GM21447 (cell line): ENCODE data around the gene NTN1.
"Not testable (repeated sequence)": the region's sequence is repeated elsewhere in the genome, so short reads cannot be mapped to it uniquely, and the experiment has no call there.

Source experiments
- ATAC-seq: cut with Tn5 transposase; IDR thresholded peaks from one replicate; pipeline ENCODE4 v1.9.1; 2021; ENCODE audit not compliant: unreplicated experiment

Gene NTN1

GRCh38 chr17:9151740-9152139 lies 130.4 kb downstream of the NTN1 start:
- not testable (repeated sequence) for ATAC-seq

GRCh38 chr17:9158544-9159452 lies 137.5 kb downstream of the NTN1 start:
- ATAC-seq: no peak

- no peak for ATAC-seq
These were observed 141.1 kb downstream of the NTN1 start for GRCh38 chr17:9162275-9162985.

GRCh38 chr17:9166788-9167187 lies 145.5 kb downstream of the NTN1 start:
- no peak for ATAC-seq

GRCh38 chr17:9167379-9167778 lies 146.1 kb downstream of the NTN1 start:
- ATAC-seq: no peak

- ATAC-seq: no peak
These were observed 147.8 kb downstream of the NTN1 start for GRCh38 chr17:9169116-9169515.

- ATAC-seq: no peak
These were observed 149.0 kb downstream of the NTN1 start for GRCh38 chr17:9170336-9170735.

- no peak for ATAC-seq
These were observed 149.5 kb downstream of the NTN1 start for GRCh38 chr17:9170853-9171252.

GRCh38 chr17:9173386-9173983 lies 152.2 kb downstream of the NTN1 start:
- ATAC-seq: no peak

GRCh38 chr17:9174312-9174711 lies 153.0 kb downstream of the NTN1 start:
- ATAC-seq: no peak

GRCh38 chr17:9174779-9175574 lies 153.7 kb downstream of the NTN1 start:
- ATAC-seq: no peak

GRCh38 chr17:9175700-9176467 lies 154.6 kb downstream of the NTN1 start:
- ATAC-seq: no peak

- no peak for ATAC-seq
These were observed 155.9 kb downstream of the NTN1 start for GRCh38 chr17:9177212-9177611.

- no peak for ATAC-seq
These were observed 157.0 kb downstream of the NTN1 start for GRCh38 chr17:9178319-9178718.

GRCh38 chr17:9179602-9180001 lies 158.3 kb downstream of the NTN1 start:
- ATAC-seq: no peak

- no peak for ATAC-seq
These were observed 160.3 kb downstream of the NTN1 start for GRCh38 chr17:9181640-9182039.

GRCh38 chr17:9183306-9183705 lies 162.0 kb downstream of the NTN1 start:
- no peak for ATAC-seq

- ATAC-seq: no peak
These were observed 163.8 kb downstream of the NTN1 start for GRCh38 chr17:9185142-9185541.

- no peak for ATAC-seq
These were observed 164.5 kb downstream of the NTN1 start for GRCh38 chr17:9185688-9186284.

GRCh38 chr17:9187828-9188227 lies 166.5 kb downstream of the NTN1 start:
- ATAC-seq: no peak
